GM18505 (cell line): Measurements from ENCODE around the gene KRTAP5-7.
A peak's percentile ranks its signal among the peaks of the same experiment; 100 is the strongest.
"Not testable (repeated sequence)": the region's sequence is repeated elsewhere in the genome, so short reads cannot be mapped to it uniquely, and the experiment has no call there.

Experiments
- ATAC-seq: cut with Tn5 transposase; IDR thresholded peaks from one replicate; pipeline ENCODE4 v1.9.1; 2021; ENCODE audit not compliant: unreplicated experiment
- POLR2A ChIP-seq: IDR thresholded peaks from 4 replicates; pipeline ENCODE4 v1.6.1; 2011; ENCODE audit warnings: borderline replicate concordance; ENCODE audit not compliant: insufficient read depth, insufficient read length; ENCODE audit errors: extremely low read depth

Gene KRTAP5-7

GRCh38 chr11:71532036-71532610 is 5.1 kb downstream of the KRTAP5-7 start:
- no peak for ATAC-seq
- no peak for TF ChIP-seq POLR2A

- ATAC-seq, result not testable (repeated sequence)
These were observed 7.9 kb downstream of the KRTAP5-7 start for GRCh38 chr11:71534711-71535608.

GRCh38 chr11:71535825-71536224 is 8.8 kb downstream of the KRTAP5-7 start:
- TF ChIP-seq POLR2A, result no peak
- ATAC-seq, result no peak

- no peak for ATAC-seq
- TF ChIP-seq POLR2A, result no peak
These were observed 10.5 kb downstream of the KRTAP5-7 start for GRCh38 chr11:71537537-71537936.

DNA sequence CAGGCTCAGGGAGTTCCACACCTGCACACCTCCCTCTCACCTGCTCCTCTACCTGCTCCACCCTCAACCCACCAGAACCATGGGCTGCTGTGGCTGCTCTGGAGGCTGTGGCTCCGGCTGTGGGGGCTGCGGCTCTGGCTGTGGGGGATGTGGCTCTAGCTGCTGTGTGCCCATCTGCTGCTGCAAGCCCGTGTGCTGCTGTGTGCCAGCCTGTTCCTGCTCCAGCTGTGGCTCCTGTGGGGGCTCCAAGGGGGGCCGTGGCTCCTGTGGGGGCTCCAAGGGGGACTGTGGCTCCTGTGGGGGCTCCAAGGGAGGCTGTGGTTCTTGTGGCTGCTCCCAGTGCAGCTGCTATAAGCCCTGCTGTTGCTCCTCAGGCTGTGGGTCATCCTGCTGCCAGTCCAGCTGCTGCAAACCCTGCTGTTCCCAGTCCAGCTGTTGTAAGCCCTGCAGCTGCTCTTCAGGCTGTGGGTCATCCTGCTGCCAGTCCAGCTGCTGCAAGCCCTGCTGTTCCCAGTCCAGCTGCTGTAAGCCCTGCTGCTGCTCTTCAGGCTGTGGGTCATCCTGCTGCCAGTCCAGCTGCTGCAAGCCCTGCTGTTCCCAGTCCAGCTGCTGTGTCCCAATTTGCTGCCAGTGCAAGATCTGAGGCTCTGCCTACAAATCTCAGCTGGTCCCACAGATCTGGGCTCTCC is 11.1 kb downstream of the KRTAP5-7 start, which contains the start of gene KRTAP5-8:
KRTAP5-8 (plus strand) TSS at position 49 of the 689 bp plus-strand sequence; CDS start at position 80, 31 bp downstream.
- ATAC-seq, result not testable (repeated sequence)

DNA sequence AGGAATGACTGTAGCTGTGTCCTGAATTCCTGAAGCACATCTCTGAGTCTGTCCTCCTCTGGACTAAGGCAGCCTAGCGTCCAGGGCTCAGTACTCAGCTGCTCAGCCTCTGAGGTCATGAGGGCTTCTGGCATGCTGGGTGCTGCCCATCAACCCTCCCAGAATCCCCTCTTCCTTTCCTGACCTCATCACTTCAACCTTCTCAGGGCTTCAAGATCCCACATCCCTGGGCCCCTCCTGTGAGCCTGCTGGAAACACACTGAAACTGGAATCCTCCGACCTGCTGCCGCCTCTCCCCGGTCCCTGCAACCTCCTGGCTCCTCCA is 11.6 kb downstream of the KRTAP5-7 start:
- no peak for TF ChIP-seq POLR2A
- no peak for ATAC-seq

DNA sequence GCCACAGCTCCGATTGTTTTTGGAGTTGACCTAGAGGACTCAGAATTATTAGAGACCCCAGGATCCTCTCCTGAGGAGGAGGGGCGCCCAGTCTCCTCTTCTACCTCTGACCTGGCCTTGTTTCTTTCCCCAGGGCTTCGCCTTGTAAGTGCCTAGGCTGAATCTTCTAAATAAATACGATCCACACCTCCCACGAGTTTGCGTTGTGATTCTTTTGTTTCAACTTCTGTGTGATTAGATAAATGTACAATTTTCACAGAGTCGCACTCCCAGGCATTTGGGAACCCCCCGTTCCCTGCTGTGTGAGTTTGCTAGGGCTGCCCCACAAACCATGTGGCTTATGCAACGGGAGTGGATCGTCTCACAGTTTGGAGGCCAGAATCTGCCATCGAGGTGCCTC is 11.9 kb downstream of the KRTAP5-7 start:
- TF ChIP-seq POLR2A, result no peak
- no peak for ATAC-seq

- not testable (repeated sequence) for ATAC-seq
- peak; percentile 31 for TF ChIP-seq POLR2A
These were observed 12.9 kb downstream of the KRTAP5-7 start for GRCh38 chr11:71539971-71540370.

GRCh38 chr11:71540521-71541304 is 13.6 kb downstream of the KRTAP5-7 start:
- not testable (repeated sequence) for ATAC-seq

GRCh38 chr11:71542382-71542781 is 15.3 kb downstream of the KRTAP5-7 start:
- no peak for TF ChIP-seq POLR2A
- ATAC-seq, result no peak

DNA sequence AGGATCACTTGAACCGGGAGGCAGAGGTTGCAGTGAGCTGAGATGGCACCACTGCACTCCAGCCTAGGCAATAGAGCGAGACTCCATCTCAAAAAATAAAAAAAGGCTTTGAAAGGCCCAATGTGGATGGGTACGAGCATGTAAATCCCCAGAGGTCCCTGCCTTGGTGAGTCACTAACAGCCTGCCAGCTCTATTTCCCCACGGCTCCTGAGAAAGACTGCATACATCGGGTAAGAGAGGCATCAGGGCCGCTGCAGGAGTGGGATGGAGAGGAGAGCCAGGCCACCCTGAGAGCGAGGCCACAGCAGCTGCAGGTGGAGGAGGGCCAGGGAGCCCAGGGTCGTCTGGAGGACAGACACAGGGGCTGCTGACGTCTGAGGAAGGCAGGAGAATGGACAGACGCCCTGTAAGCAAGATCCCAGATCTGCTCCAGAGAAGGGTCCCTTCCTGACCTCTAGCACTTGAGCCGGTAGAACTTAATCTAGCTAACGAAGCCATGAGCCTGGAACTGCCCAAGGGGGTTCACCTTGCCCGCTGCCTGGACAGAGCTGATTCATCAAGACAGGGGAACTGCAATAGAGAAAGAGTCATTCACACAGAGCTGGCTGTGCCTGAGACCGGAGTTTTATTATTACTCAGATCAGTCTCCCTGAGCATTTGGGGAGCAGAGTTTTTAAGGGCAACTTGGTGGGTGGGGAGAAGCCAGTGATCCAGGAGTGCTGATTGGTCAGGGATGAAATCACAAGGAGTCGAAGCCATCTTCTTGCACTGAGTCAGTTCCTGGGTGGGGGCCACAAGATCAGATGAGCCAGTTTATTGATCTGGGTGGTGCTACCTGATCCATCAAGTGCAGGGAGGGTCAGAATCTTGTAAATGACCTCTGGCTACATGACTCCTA is 16.1 kb downstream of the KRTAP5-7 start:
- TF ChIP-seq POLR2A, result no peak
- no peak for ATAC-seq

GRCh38 chr11:71543866-71544265 is 16.8 kb downstream of the KRTAP5-7 start:
- TF ChIP-seq POLR2A, result no peak
- ATAC-seq, result no peak
